HG02884 (cell line): ENCODE results near the gene DRG1.
"Not testable (repeated sequence)": the region's sequence is repeated elsewhere in the genome, so short reads cannot be mapped to it uniquely, and the experiment has no call there.

Experiments used
- ATAC-seq: cut with Tn5 transposase; IDR thresholded peaks from one replicate; pipeline ENCODE4 v1.9.1; 2021; ENCODE audit warnings: mild to moderate bottlenecking, moderate library complexity; ENCODE audit not compliant: unreplicated experiment

The DRG1 gene

GRCh38 chr22:31442768-31443489 lies 43.5 kb downstream of the DRG1 start:
- no peak for ATAC-seq

GRCh38 chr22:31443516-31443915 lies 44.1 kb downstream of the DRG1 start:
- ATAC-seq: no peak

GRCh38 chr22:31445642-31446041 lies 46.2 kb downstream of the DRG1 start:
- ATAC-seq: no peak

GRCh38 chr22:31446208-31446607 lies 46.8 kb downstream of the DRG1 start:
- ATAC-seq: no peak

GRCh38 chr22:31446767-31447166 lies 47.4 kb downstream of the DRG1 start:
- ATAC-seq: no peak

- ATAC-seq: no peak
These were observed 47.9 kb downstream of the DRG1 start for GRCh38 chr22:31447337-31447736.

- no peak for ATAC-seq
These were observed 49.0 kb downstream of the DRG1 start for GRCh38 chr22:31448382-31448781.

GRCh38 chr22:31449506-31449905 lies 50.1 kb downstream of the DRG1 start:
- ATAC-seq: no peak

GRCh38 chr22:31451709-31452571 lies 52.5 kb downstream of the DRG1 start:
- no peak for ATAC-seq

- ATAC-seq: no peak
These were observed 62.3 kb downstream of the DRG1 start for GRCh38 chr22:31461699-31462098.

- ATAC-seq: no peak
These were observed 65.9 kb downstream of the DRG1 start for GRCh38 chr22:31465307-31465706.

GRCh38 chr22:31474743-31475142 lies 75.3 kb downstream of the DRG1 start:
- no peak for ATAC-seq

- no peak for ATAC-seq
These were observed 76.4 kb downstream of the DRG1 start for GRCh38 chr22:31475800-31476199.

GRCh38 chr22:31477329-31477728 lies 77.9 kb downstream of the DRG1 start:
- no peak for ATAC-seq

GRCh38 chr22:31481129-31481528 lies 81.7 kb downstream of the DRG1 start:
- ATAC-seq: no peak

- not testable (repeated sequence) for ATAC-seq
These were observed 83.1 kb downstream of the DRG1 start for GRCh38 chr22:31482470-31482869.
